ENCODE data around the gene GBGT1.

GBGT1 gene

DNA sequence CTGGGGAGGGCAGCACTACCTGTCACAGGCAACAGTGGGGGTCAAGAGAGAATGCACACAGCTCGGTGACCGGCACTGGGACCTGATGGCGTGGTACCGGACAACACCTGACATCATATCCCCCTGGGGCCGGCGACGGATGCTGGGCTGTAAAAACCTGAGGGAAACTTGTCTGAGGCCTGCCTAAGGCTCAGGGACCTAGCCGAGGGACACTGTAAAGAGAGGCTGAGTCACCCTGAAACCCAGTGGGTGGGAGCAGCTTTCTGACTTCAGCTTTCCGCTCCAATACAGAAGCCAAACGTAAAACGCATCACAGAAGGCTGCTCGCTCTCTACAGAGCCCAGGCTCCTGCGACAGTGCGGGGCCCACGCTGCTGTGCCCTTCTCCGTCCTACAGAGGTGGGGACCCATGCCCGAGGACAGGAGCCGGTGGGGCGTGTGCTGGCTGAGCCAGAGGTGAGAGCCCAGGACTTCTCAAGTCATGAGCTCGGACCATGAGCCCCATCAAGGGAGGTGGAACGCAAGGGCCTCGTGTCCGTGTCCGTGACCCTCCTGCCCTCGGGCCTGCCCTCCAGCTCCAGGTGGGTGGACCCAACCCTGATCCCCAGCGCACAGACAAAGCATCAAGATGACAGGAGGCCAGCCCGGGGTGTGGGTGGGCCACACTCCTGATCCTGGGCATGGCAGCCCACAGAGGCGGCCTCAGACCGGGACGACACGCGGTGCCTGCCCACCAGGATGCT is 47.9 kb downstream of the GBGT1 start:
- TF ChIP-seq, protein P1, sequence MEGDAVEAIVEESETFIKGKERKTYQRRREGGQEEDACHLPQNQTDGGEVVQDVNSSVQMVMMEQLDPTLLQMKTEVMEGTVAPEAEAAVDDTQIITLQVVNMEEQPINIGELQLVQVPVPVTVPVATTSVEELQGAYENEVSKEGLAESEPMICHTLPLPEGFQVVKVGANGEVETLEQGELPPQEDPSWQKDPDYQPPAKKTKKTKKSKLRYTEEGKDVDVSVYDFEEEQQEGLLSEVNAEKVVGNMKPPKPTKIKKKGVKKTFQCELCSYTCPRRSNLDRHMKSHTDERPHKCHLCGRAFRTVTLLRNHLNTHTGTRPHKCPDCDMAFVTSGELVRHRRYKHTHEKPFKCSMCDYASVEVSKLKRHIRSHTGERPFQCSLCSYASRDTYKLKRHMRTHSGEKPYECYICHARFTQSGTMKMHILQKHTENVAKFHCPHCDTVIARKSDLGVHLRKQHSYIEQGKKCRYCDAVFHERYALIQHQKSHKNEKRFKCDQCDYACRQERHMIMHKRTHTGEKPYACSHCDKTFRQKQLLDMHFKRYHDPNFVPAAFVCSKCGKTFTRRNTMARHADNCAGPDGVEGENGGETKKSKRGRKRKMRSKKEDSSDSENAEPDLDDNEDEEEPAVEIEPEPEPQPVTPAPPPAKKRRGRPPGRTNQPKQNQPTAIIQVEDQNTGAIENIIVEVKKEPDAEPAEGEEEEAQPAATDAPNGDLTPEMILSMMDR (IDR thresholded peaks at IDR 0.05; ENCODE audit: insufficient read depth, low read depth, low read length, missing control alignments) = no peak
- H3K4me3 ChIP-seq (ENCODE audit: low read depth, low read length) = peak overlapping the region; percentile 59
- peak; percentile 94 for DNase-seq (ENCODE audit: low read depth)

DNA sequence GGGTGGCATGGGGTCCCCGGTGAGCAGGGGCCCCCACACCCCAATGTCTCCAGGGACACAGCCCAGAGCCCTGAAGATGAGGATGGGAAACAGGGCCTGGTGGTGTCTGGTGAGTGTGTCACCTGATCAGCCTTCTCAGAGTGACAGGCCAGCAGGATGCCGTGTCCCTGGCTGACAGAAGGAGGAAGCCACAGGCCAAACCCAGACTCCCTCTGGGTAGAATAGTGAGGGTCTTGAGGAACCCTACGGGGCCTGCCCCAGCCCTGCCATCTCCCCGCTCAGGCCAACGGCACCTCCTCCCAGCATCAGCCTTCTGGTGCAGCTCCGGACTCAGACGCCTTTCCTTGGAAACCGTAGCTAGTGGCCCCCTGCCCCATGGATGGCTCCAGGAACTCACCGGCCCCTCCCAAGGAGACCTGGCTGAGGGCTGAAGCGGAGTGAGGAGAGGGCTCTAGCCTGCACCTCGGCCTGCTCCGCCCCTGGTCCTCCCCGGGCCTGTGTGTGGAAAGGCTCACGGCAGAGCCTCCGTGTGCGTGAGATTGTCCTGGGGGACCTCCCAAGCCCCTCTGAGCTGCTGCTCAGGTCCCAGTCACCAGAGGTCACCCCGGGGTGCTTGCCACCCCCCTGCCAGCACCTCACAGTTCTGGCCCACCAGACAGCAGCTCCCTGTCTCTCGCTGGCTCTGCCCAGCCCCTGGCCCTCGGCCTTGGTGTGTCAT is 48.7 kb downstream of the GBGT1 start:
- DNase-seq (ENCODE audit: low read depth) = peak; percentile 54
- H3K4me3 ChIP-seq (ENCODE audit: low read depth, low read length) = peak overlapping the region; percentile 59
- TF ChIP-seq, protein P1 (IDR thresholded peaks at IDR 0.05; ENCODE audit: insufficient read depth, low read depth, low read length, missing control alignments) = no peak

DNA sequence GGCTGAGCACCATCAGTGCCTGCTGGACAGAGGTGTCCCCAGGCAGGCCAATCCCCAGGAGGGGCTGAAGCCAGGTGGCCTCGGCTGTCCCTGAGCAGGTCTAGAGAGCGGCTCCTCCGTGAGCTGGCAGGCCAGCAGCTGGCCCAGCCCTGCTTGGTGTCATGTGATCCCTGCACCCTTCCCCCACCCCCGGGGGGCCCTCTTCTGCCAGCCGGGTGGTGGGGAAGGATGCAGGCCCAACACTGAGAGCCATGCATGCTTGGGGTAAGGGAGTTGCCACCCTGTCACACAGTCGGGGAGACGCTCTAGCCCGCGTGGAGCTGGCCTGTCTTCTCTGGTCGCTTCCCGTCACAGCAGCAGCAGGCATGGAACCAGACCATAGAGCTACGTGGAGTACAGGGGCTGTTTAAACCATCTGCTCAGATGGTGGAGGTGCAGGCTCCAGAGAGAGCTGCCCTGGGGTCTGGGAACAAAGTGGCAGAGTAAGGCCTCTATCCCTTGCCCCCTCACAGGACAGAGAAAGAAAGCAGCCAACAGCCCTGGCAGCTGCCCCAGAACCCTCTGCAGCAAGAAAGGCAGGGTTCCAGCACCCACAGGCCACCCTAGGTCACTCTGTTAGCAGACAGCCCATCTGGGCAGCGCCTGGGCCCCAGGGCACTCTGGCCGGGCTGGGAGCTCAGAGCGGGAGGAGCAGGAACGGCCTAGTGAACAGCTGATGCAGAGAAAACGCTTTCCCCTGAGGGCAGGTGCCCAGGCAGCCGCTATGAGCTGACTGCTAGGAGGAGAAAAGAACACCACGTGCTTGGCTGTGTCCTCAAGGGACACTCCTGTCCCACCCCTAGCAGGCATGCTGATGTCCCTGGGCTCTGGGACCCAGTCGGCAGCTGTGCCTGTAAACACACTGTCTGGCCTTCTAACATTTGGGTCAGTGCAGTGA is 49.5 kb downstream of the GBGT1 start:
- TF ChIP-seq, protein P1 (IDR thresholded peaks at IDR 0.05; ENCODE audit: insufficient read depth, low read depth, low read length, missing control alignments) = no peak
- H3K4me3 ChIP-seq (ENCODE audit: low read depth, low read length) = no peak overlapping the region
- no peak for DNase-seq (ENCODE audit: low read depth)

DNA sequence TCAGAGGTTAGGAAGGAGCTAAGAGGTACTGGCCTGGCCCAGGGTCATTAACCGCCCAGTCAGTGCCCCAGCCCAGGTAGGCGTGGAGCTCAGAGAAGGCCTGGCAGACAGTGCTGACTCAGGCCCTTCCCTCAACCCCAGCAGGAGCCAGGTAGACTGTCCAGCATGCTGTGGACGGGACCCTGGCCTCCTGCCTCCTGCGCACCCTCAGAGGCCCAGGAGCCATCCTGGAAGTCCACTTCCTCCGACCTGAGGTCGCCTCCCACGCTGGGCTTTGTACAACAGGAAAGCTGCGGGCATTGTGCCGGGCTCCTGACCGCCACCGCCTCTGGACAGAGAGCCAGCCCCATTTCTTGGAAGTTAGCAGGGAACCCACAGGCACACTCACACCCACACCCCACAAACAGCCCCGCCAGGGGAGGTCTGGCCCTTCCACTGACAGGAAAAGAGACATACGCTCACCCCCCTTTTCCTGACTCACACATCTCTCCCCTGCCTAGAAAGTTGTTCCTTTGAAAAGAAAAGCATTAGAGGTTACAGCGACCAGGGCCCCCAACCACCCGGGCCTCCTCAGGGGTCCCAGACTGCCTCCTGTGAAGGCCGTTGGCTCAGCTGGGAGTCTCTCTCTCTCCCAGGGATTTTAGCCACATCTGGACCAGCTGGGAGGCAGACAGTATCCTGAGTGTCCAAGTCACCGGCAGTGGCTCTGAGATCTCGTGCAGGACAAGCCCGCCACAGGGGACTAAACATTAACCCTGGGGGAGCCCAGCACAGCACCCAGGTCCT is 50.4 kb downstream of the GBGT1 start:
- no peak overlapping the region for H3K4me3 ChIP-seq (ENCODE audit: low read depth, low read length)
- DNase-seq (ENCODE audit: low read depth) = no peak
- TF ChIP-seq, protein P1 (IDR thresholded peaks at IDR 0.05; ENCODE audit: insufficient read depth, low read depth, low read length, missing control alignments) = no peak

DNA sequence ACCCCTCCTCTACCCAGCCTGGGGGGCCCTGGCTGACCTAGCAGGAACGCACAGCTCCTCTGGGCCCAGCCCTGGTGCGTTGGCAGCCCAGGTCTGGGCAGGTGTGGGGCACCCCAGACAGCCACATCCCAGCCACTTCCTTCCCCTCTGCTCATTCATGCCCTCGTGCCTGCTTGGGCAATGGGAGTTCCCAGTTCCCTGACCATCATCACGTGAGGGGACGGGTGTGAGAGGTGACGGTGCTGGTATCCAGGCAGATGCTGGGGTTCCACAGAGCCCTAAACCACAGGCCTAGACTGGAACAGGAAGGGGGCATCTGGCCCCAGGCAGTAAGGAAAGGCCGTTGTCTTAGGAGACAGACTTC is 51.1 kb downstream of the GBGT1 start:
- DNase-seq (ENCODE audit: low read depth) = peak; percentile 72
- TF ChIP-seq, protein P1 (IDR thresholded peaks at IDR 0.05; ENCODE audit: insufficient read depth, low read depth, low read length, missing control alignments) = no peak

More for the DNA sequence above, 51.1 kb downstream of the GBGT1 start:
- no peak overlapping the region for H3K4me3 ChIP-seq (ENCODE audit: low read depth, low read length)

Data from GM12865 (cell line).